ENCODE results near the gene RIT1. TPM values are rescaled to one million over a fixed set of nuclear protein-coding genes. Genes with fewer than 3 reads are reported as not detected.

The RIT1 gene
- total RNA-seq, 1 experiment from 2014 or later, result 14.7 TPM

DNA sequence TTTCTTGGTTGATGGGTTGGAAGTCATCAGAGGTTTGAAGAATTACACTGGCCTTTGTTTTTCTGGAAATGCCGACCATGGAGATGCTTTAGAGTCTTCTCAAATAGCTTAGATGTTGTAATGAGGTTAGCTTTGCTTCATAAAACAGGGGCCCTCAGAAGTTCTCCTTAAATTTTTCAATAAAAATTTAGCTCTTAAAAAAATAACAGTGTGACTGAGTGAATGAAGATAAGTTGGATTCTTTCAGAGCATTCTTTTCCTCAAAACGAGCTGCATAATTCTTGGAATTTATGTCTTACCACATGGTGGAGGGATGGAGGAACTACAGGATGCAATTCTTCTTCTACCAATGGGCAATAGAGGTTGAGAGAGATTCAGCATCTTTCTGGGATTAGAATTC is 28.4 kb downstream of the RIT1 start:
- no TSS peak for BruUV-seq (replicated peaks)

DNA sequence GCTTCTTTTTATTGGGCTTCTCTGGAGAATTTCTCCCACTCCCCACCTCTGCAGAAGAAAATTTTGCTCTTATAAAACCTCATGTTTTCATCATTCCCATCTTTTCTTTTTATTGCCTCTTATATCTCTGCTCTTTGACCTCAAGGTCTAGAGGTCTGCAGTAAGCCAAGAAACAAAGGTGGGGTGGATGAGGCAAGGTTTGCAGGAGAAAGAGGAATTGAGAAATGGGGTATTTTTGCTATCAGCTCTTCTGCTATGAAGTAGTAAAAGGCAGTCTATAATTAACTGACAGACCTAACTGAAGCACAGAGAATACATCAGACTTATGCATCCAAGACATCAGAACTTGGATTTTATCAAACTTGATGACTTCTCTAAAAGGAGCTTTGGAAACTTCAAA is 28.9 kb downstream of the RIT1 start:
- H3K9ac ChIP-seq (ENCODE audit: low read length), result no peak overlapping the region
- H3K4me3 ChIP-seq (ENCODE audit: low read length), result no peak overlapping the region
- no peak overlapping the region for H3K4me2 ChIP-seq (ENCODE audit: low read length)
- H3F3A ChIP-seq (ENCODE audit: low read length, unreplicated experiment), result no peaks in the 10 kb centered on the region
- H3K27me3 ChIP-seq (ENCODE audit: low read length), result no peaks in the 10 kb centered on the region
- no peaks in the 10 kb centered on the region for H3K36me3 ChIP-seq (ENCODE audit: low read depth, low read length)
- H4K20me1 ChIP-seq (ENCODE audit: low read length), result no peaks in the 10 kb centered on the region
- no peak for ATAC-seq
- H3K9me2 ChIP-seq (replicated peaks; ENCODE audit: low read length), result no peaks in the 10 kb centered on the region
- no peak overlapping the region for H2AFZ ChIP-seq (ENCODE audit: low read length)
- POLR2A ChIA-PET (ENCODE audit: unreplicated experiment), result interaction anchor here (0.7 kb wide), 1 partner anchor 21 kb away, joined by 4 read pairs; no protein-coding TSS in a partner anchor
- intact Hi-C loops (cut with micrococcal nuclease), result no loop called here
- no TSS peak for BruUV-seq (replicated peaks)
- no peak for DNase-seq
- no peaks in the 10 kb centered on the region for H3K9me3 ChIP-seq (ENCODE audit: low read length)
- H3K79me2 ChIP-seq (ENCODE audit: low read length), result no peaks in the 10 kb centered on the region
- no peak for TF ChIP-seq EZH2phosphoT487 (IDR thresholded peaks at IDR 0.05; ENCODE audit: borderline replicate concordance, low read length)
- CTCF ChIA-PET, result interaction anchor here (0.6 kb wide), 1 partner anchor 126 kb away, joined by 12 read pairs; no protein-coding TSS in a partner anchor
- no peak overlapping the region for H3K27ac ChIP-seq (ENCODE audit: low read length)
- H3K4me1 ChIP-seq (ENCODE audit: insufficient read depth, low read length), result peaks cover 10% of the 10 kb centered on the region

More for the DNA sequence above, 28.4 kb downstream of the RIT1 start:
- ATAC-seq (no peak), DNase-seq (no peak)
- TF ChIP-seq EZH2 (IDR thresholded peaks at IDR 0.05; ENCODE audit: low read length, unreplicated experiment) (no peak), EZH2phosphoT487 (IDR thresholded peaks at IDR 0.05; ENCODE audit: borderline replicate concordance, low read length) (no peak)
- TF ChIP-seq, protein P1, sequence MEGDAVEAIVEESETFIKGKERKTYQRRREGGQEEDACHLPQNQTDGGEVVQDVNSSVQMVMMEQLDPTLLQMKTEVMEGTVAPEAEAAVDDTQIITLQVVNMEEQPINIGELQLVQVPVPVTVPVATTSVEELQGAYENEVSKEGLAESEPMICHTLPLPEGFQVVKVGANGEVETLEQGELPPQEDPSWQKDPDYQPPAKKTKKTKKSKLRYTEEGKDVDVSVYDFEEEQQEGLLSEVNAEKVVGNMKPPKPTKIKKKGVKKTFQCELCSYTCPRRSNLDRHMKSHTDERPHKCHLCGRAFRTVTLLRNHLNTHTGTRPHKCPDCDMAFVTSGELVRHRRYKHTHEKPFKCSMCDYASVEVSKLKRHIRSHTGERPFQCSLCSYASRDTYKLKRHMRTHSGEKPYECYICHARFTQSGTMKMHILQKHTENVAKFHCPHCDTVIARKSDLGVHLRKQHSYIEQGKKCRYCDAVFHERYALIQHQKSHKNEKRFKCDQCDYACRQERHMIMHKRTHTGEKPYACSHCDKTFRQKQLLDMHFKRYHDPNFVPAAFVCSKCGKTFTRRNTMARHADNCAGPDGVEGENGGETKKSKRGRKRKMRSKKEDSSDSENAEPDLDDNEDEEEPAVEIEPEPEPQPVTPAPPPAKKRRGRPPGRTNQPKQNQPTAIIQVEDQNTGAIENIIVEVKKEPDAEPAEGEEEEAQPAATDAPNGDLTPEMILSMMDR (conservative IDR thresholded peaks at IDR 0.05; ENCODE audit: low read depth, low read length), result no peak
- Histone ChIP-seq H2AFZ (ENCODE audit: low read length) (no peak overlapping the region), H3K36me3 (ENCODE audit: low read depth, low read length) (no peaks in the 10 kb centered on the region), H3F3A (ENCODE audit: low read length, unreplicated experiment) (no peaks in the 10 kb centered on the region), H3K4me3 (ENCODE audit: low read length) (no peak overlapping the region), H3K27me3 (ENCODE audit: low read length) (no peaks in the 10 kb centered on the region), H3K4me1 (ENCODE audit: insufficient read depth, low read length) (peaks cover 10% of the 10 kb centered on the region), H3K79me2 (ENCODE audit: low read length) (no peaks in the 10 kb centered on the region), H3K27ac (ENCODE audit: low read length) (no peak overlapping the region), H3K9me3 (ENCODE audit: low read length) (no peaks in the 10 kb centered on the region), H4K20me1 (ENCODE audit: low read length) (no peaks in the 10 kb centered on the region), H3K9ac (ENCODE audit: low read length) (no peak overlapping the region), H3K9me2 (replicated peaks; ENCODE audit: low read length) (no peaks in the 10 kb centered on the region), H3K4me2 (ENCODE audit: low read length) (no peak overlapping the region)
- ChIA-PET CTCF (interaction anchor here (0.6 kb wide), 2 partner anchors 32 to 125 kb away, joined by 3 to 12 read pairs; no protein-coding TSS in a partner anchor), POLR2A (ENCODE audit: unreplicated experiment) (interaction anchor here (0.6 to 0.8 kb wide), 3 partner anchors 11 to 235 kb away, joined by 4 to 6 read pairs (median 6); no protein-coding TSS in a partner anchor)
- intact Hi-C loops (cut with micrococcal nuclease), result no loop called here

DNA sequence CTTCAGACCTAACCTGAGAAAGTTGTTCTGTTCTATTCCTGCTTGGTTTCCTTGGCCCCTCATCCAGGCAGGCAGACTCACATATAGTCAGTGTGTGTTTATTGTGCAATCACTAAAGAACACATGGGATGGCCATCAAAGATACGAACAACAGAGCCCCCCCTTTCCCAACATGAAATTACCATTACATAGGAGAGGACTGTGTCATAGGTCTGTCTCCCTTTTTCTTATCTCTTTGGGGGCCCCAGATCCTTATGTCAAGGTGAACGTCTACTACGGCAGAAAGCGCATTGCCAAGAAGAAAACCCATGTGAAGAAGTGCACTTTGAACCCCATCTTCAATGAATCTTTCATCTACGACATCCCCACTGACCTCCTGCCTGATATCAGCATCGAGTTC is 30.2 kb downstream of the RIT1 start:
- no peaks in the 10 kb centered on the region for H3K36me3 ChIP-seq (ENCODE audit: low read depth, low read length)
- no peaks in the 10 kb centered on the region for H3K9me2 ChIP-seq (replicated peaks; ENCODE audit: low read length)
- H3F3A ChIP-seq (ENCODE audit: low read length, unreplicated experiment), result no peaks in the 10 kb centered on the region
- no peak overlapping the region for H2AFZ ChIP-seq (ENCODE audit: low read length)
- no peak overlapping the region for H3K4me2 ChIP-seq (ENCODE audit: low read length)
- H3K9ac ChIP-seq (ENCODE audit: low read length), result no peak overlapping the region
- no peaks in the 10 kb centered on the region for H3K9me3 ChIP-seq (ENCODE audit: low read length)
- intact Hi-C loops (cut with micrococcal nuclease), result no loop called here
- no peaks in the 10 kb centered on the region for H3K27me3 ChIP-seq (ENCODE audit: low read length)
- ATAC-seq (no peak), DNase-seq (no peak)
- H3K79me2 ChIP-seq (ENCODE audit: low read length), result no peaks in the 10 kb centered on the region
- no peak overlapping the region for H3K4me3 ChIP-seq (ENCODE audit: low read length)
- no peak overlapping the region for H3K27ac ChIP-seq (ENCODE audit: low read length)
- peaks cover 10% of the 10 kb centered on the region for H3K4me1 ChIP-seq (ENCODE audit: insufficient read depth, low read length)
- ChIA-PET POLR2A (ENCODE audit: unreplicated experiment) (interaction anchor here (0.6 kb wide), 1 partner anchor 65 kb away, joined by 5 read pairs; no protein-coding TSS in a partner anchor), CTCF (no interaction called here)
- no peaks in the 10 kb centered on the region for H4K20me1 ChIP-seq (ENCODE audit: low read length)
- TF ChIP-seq EZH2 (IDR thresholded peaks at IDR 0.05; ENCODE audit: low read length, unreplicated experiment) (no peak), EZH2phosphoT487 (IDR thresholded peaks at IDR 0.05; ENCODE audit: borderline replicate concordance, low read length) (no peak)
- TF ChIP-seq, protein P1 (conservative IDR thresholded peaks at IDR 0.05; ENCODE audit: low read depth, low read length), result no peak
- BruUV-seq (replicated peaks), result no TSS peak
